NCI-H1417 treated with DMSO at 0.1 percent for 48 hours (cell line): ENCODE results near the gene ARL4A.
"Not testable (repeated sequence)": the region's sequence is repeated elsewhere in the genome, so short reads cannot be mapped to it uniquely, and the experiment has no call there.

Experiments used
- DNase-seq: peaks from one replicate; lab custom pipeline; 2025; lab: John Stamatoyannopoulos, UW

The ARL4A gene

GRCh38 chr7:12686891-12687717 is at the start of gene ARL4A:
TSS of gene ARL4A (plus strand) at chr7:12687633. CDS start at chr7:12688255, 622 bp downstream.
- peak; percentile 97 for DNase-seq

DNA sequence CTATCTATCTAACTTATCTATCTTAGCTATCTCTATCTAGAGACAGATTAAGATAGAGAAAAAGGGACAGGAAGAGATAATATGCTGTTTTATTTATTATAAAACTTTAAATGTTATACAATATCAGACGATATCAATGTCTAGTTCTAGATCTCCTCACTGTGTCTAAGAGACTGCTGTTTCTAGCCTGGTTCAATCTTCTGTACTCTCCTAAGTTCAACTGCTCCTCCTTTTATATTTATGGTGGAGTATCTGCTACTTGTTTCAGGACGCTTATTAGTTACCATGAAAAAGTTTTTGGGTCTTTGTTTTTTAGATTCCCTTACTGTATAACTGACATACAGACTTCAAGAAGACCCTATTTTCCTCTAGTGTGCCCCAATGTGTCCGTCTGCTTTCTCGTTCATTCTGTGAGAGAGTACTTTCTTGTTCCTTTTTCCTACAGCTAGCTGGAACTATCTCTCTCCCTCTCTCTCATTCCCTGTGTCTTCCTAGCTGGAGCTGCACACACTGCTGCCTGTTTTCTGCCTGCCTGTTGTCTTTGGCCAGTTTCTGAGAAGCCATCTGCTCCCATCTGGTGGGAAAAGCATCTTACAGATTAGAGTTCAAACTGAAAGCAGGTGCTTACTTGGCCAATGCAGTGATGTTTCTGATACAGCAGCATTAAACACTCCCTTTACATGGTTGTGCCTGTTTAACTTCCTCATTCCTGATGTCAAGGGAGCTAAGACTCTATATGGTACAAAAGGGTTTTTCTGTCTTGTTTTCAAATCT is 49.4 kb upstream of the ARL4A start:
- DNase-seq: no peak

- DNase-seq: no peak
These were observed 48.5 kb upstream of the ARL4A start for GRCh38 chr7:12638851-12639456.

GRCh38 chr7:12640299-12641096 is 46.9 kb upstream of the ARL4A start:
- DNase-seq: no peak

DNA sequence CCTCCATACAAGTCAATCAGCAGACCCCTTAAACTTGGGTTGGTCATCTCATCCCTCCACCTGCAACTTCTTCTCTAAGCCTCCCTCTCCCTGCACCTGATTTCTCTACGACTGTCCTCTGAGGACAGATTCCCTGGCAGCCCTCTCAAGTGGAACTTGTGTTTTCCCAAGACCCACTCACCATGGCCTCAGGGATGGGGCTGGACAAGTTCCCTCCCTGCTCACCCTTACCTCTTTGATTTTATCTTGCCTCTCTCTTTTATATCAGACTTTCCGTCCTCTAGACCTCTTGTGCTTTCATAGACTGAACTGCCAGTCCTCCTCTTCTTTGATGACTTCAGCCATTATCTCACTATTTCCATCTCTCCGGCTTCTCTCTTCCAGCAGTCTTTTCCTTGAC is 46.2 kb upstream of the ARL4A start:
- no peak for DNase-seq

GRCh38 chr7:12642508-12642907 is 44.9 kb upstream of the ARL4A start:
- no peak for DNase-seq

DNA sequence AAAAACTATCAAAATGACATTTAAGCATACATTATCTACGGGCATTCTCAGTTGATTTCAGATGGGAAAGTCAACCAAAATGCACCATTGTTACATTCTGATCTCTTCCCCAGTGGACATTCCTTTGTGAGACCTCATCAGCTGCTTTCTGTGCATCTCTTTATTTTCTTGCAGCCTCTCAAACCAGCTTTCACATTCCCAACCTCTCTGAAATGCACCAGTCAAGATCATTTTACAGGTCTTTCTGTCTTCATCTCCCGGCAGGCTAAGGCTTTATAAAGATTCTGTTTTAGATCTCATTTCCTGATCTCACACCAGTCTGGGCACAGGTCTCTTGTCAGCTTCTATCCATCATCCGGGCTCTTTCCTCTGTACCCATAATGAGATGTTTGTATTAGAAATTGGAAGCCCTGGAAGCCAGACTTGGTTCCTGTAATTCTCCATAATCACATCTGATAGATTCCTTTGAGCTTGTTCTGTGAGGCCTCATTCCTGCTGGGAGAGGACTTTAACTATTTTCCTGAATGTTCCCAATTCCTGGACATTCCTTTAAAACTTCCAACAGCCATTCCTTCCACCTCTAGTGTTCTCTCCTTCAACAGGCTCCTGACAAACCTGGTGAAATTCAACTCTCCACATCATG is 44.3 kb upstream of the ARL4A start:
- no peak for DNase-seq

GRCh38 chr7:12643644-12644043 is 43.8 kb upstream of the ARL4A start:
- no peak for DNase-seq

GRCh38 chr7:12645212-12645611 is 42.2 kb upstream of the ARL4A start:
- not testable (repeated sequence) for DNase-seq

DNA sequence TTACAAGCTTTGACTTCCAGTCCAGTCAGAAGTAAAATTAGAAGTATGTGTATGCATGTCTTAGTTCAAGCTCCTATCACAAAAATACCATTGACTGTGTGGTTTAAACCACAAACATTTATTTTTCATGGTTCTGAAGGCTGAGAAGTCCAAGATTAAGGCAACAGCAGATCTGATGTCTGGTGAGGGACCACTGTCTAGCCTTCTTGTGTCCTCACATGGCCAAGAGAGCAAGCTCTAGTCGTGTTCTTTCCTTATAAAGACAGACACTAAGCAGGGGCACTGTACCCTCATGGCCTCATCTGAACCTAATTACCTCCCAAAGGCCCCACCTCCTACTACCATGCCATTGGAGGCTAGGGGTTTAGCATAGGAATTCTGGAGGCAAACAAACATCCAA is 41.3 kb upstream of the ARL4A start:
- DNase-seq: no peak

- DNase-seq: no peak
These were observed 39.8 kb upstream of the ARL4A start for GRCh38 chr7:12647364-12648219.

DNA sequence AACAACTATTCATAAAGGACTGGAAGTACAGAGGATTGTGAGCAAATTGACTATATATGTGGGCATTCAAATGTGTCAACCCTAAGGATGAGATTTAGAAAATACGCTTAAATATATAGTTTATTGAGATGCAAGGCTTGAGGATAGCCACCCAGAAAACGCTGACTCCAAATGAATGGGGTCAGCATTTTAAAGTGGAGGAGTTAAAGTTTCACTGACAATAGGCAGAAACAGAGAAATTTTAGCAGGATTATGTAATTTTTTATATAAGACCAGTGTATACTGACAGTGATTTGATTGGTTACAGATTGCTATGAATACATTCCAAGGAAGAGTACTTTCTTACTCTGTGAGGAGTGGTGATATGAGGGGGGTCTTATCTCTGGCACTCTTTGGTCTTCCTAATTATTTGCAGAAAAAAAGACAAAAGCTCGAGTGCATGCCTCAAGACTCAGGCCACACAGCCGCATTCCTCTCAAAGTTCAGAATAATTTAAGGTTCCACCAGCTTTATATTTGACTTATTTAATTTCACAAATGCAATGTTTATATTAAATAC is 38.6 kb upstream of the ARL4A start:
- no peak for DNase-seq

DNA sequence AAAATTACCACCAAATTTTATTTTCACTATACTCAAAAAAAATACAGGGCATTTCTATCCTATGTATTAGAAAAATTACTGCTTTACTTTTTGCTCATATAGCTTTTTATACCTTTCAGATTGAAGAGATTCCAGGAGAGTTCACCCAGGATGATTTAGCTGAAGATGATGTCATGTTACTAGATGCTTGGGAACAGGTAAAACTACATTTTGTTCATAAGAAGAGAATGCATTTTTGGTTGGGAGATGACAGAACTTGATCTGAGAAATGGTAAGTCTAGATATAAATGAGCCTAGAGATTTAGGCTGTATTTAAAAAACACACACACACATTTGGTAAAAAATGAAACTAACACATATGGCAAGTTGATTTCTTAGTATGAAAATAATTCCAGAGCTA is 38.1 kb upstream of the ARL4A start:
- DNase-seq: no peak

- no peak for DNase-seq
These were observed 37.4 kb upstream of the ARL4A start for GRCh38 chr7:12650080-12650479.

DNA sequence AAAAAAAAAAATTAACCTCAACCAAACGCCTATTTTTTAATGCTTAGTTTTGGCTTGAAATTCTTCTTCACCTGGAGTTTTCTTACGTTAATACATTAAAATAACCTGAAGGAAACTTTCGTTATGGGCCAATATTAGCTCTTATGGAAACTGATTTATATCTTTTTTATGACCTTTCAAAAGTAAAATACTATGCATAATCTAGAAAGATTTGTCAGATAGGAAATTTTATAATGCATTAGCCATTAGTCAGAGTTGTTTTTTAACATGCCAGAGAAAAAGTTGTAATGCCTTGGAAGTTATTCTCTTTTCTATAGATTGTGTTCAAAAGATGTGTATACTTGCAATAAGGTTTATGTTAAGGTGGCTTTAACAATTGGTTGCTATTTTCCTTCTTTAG is 34.3 kb upstream of the ARL4A start:
- DNase-seq: no peak

GRCh38 chr7:12653518-12653917 is 33.9 kb upstream of the ARL4A start:
- no peak for DNase-seq

DNA sequence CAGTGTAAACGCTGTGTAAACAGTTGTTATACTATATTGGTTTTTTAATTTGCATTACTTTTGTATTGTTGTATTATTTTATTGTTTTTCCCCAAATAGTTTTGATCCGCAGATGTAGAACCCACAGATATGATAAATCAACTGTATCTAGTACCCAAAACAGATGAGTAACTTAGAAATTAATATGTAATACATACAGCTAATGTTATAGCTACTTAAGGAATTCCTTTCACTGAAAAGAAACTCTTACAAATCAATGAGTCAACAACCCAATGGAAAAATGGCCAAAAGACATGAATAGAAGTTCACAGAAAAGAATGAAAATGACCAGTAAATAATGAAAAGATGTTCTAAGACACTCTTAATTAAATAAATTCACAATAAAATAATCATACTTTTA is 32.3 kb upstream of the ARL4A start:
- DNase-seq: no peak

DNA sequence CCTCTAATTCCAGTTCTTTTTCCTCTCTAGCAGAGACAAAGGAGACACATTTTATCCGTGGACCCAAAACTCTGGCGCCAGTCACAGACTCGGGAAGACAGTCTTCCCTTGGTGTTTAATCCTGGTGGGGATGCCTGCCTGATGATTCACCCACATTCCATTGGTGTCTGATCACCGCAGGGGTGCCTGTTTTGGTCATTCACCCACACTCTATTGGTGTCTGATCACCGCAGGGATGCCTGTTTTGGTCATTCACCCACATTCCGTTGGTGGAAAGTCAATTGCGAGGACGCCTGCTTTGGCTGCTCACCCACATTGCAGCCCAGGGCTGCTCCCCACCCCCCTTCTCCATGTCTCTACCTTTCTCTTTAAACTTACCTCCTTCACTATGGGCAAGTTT is 27.0 kb upstream of the ARL4A start:
- DNase-seq: not testable (repeated sequence)

DNA sequence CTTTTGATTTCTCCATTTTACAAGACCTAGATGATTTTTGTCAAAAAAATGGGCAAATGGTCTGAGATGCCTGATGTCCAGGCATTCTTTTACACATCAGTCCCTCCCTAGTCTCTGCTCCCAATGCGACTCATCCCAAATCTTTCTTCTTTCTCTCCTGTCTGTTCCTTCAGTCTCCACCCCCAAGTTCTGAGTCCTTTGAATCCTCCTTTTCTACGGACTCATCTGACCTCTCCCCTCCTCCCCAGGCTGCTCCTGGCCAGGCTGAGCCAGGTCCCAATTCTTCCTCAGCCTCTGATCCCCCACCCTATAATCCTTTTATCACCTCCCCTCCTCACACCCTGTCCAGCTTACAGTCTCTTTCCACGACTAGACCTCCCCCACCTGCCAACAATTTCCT is 26.4 kb upstream of the ARL4A start:
- not testable (repeated sequence) for DNase-seq

DNA sequence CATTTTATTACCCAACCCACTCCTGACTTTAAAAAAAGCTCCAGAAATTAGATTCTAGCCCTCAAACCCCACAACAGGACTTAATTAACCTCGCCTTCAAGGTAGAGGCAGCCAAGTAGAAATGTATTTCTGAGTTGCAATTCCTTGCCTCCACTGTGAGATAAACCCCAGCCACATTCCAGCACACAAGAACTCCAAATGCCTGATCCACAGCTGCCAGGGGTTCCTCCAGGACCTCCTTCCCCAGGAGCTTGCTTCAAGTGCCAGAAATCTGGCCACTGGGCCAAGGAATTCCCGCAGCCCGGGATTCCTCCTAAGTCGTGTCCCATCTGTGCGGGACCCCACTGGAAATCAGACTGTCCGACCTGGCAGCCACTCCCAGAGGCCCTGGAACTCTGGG is 25.9 kb upstream of the ARL4A start:
- DNase-seq: no peak
